Kasumi-1 (cell line): Measurements from ENCODE around the gene RHBDF2.
A peak's percentile ranks its signal among the peaks of the same experiment; 100 is the strongest.

Experiments
- DNase-seq, 2 experiments: peaks; one replicate each; lab custom pipeline; 2025; lab: John Stamatoyannopoulos, UW

RHBDF2 gene

GRCh38 chr17:76437467-76438402 is 63.5 kb downstream of the RHBDF2 start:
- DNase-seq = no peak

GRCh38 chr17:76435751-76436150 is 65.5 kb downstream of the RHBDF2 start:
- no peak for DNase-seq

DNA sequence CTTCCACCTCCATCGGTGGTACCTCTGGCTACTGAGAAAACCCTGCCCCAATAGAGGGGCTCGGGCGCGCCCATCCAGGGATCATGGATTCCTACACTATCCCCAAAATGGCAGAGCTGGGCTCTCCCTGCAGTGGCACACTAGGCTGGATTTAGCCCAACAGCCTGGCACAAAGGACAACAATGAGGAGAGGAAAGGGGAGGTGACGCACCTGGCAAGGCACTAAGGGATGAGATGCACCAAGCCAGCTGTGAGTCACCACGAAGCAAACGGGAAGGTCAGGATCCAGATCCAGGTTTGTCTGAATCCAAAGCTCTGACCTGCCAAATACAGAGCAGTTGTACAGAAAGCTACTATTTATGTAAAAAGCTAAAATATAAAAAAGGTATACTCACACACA is 66.4 kb downstream of the RHBDF2 start:
- no peak for DNase-seq

DNA sequence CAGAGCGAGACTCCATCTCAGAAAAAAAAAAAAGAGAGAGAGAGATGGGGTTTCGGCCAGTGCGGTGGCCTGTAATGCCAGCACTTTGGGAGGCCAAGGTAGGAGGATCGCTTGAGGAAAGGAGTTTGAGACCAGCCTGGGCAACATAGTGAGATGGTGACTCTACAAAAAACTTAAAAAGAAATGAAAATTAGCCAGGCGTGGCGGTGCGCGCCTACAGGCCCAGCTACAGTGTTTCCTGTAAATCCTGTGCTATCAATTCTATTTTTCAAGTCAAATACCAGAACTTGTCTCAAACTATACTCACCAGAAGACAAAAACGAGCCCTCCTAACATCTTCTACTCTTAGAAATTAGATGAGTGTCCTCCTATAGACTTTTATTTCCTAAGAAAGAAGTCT is 67.5 kb downstream of the RHBDF2 start:
- DNase-seq = no peak

GRCh38 chr17:76432712-76433336 is 68.4 kb downstream of the RHBDF2 start:
- peak; percentile 35 to 64 for DNase-seq

GRCh38 chr17:76432004-76432403 is 69.2 kb downstream of the RHBDF2 start:
- DNase-seq = no peak

DNA sequence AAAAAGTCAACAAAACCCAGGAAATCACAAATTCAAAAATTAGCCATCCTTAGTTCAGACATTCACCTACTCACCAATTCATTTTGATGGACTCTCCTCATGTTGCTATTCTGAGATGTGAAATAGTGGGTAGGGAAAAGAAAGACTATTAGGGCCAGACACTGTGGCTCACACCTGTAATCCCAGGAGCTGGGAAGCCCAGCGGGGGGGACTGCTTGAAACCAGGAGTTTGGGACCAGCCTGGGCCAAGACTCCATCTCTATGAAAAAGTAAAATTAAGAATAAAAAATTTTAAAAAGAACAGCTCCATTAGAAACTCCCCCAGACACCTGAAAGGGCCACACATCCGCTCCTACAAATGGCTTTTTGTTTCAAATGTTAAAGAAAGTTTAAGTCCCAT is 69.7 kb downstream of the RHBDF2 start:
- DNase-seq = no peak

GRCh38 chr17:76428511-76428910 is 72.7 kb downstream of the RHBDF2 start:
- no peak for DNase-seq

DNA sequence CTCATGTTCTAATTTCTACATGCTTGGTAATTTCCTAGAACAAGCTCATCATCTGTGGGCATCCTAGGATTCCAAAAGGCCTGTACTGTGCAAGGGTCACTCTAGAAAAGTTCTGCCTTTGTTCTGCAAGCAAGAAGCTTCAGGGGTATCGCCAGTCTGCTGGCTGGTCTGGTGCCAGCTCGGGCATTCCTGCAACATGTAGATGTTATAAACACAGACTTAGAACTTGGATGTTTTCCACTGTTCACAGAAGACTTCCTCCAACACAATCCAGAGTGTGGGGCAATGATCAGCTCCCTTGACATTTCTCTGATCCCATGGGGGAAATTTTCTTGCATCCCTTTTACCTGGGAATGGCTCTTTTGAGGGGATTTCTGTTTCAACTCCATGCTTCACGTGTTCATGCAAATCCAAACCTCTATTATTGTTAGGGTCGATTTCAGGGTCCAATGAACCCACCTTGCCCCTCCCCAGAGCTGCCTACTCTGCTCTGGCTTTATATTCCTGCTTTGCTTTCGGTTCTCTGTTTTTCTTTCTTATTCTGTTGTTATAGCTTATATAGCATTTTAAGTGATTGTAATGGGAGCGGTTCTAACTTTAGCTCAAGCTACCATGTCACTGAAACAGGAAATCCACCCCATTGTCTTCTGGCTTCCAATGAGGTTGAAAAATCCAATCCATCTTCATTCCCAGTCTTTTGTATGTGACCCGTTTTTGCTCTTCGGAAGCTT is 73.6 kb downstream of the RHBDF2 start:
- DNase-seq = no peak

- DNase-seq = no peak
Observed at GRCh38 chr17:76426853-76427252, 74.4 kb downstream of the RHBDF2 start.

DNA sequence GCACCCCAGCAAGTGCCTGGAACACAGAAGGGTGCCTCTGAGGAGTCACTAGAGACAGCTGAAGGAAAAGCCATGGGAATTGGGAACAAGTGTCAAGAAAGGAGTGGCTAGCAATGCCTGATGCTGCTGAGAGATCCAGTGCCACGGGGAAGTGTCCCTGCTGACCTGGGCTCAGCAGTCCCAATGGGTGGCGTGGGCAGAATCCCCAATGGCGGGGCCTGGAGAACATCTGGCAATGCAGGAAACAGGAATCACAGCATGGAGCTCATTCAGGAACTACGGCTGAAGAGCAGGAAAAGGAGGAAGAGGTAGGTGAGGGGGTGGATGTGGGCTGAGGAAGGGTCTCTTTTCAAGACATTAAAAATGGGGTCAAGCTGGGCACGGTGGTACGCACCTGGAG is 78.4 kb downstream of the RHBDF2 start:
- no peak for DNase-seq

GRCh38 chr17:76422406-76422805 is 78.8 kb downstream of the RHBDF2 start:
- DNase-seq = no peak

DNA sequence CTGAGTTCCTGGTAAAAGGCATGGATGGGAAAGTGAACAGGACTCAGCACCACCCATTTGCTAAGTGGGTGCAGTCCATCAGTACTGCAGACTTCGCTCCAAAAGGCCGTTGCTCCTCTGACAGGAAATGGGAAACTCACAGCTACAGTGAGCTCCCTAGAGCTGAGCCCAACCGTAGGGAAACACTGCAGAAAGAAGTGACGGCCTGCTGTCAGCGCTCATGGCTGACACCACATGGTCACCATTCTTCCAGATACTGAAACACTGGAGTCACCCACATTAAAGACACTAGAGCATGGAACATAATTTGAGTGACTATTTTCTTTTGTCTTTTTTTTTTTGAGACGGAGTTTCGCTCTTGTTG is 80.2 kb downstream of the RHBDF2 start:
- no peak for DNase-seq
